GM12801 (cell line): ENCODE data around the gene WIPF1.

ENCODE experiments used
- CTCF ChIP-seq: IDR thresholded peaks from one replicate; pipeline ENCODE4 v1.5.1; 2011; ENCODE audit warnings: control low read depth; ENCODE audit not compliant: insufficient read length; ENCODE audit errors: extremely low read depth

The WIPF1 gene

DNA sequence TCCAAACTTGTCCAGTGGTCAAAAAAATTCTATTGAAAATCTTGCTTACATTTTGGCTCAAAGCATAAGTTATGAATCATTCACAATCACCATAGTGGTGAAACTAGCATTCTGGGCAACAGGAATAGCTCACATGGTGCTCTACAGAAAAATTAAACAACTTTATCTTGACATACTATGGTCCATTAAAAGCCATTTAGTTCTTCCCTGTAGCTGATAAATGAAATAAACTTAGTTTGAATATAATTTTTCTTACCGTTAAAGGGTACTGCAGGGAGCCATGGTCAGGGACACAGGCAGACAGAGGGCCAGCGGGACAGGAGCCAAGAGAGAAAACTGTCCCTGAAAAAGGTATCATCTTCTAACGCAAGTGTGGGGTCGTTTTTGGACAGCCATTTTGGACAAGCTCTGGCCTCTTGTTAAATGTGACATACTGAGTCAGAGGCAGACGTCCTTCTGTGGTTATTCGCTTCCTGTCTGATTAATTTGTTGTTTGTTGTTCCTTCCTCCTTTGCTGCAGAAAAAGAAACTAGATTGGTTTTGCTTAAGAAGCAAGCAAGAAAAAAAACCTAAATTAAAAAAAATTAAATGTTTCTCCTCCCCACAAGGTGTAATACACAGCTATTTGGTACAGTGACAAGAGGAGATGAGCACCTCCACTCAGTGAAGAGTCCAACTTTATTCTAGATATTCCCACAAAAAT is at the start of gene WIPF1:
Gene WIPF1 (minus strand): TSS at position 460 of the 703 bp plus-strand sequence. CDS start 12,231 bp downstream, outside the sequence.
- TF ChIP-seq CTCF, result no peak

GRCh38 chr2:174645296-174645695 is 47.7 kb upstream of the WIPF1 start:
- no peak for TF ChIP-seq CTCF

- no peak for TF ChIP-seq CTCF
Observed at GRCh38 chr2:174644406-174644805, 46.8 kb upstream of the WIPF1 start.

- no peak for TF ChIP-seq CTCF
Observed at GRCh38 chr2:174643356-174643755, 45.8 kb upstream of the WIPF1 start.

DNA sequence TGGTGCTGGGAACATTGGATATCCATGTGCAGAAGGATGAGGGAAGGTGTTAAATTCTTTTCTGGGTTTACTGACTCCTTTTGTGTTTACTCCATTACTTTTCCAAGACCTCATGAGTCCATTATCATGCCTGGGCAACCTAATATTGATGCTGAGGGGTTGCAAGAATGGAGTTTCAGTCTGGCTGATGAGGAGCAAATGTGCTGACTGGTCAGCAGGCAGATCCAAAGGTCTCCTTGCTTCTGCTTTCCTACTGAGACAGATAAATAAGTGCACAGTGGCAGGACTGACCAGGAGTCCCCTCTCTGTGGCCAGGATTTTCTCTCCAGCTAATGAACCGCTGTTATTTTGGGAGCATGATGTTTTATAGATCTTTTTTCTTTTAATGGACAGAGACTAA is 43.6 kb upstream of the WIPF1 start:
- no peak for TF ChIP-seq CTCF

- no peak for TF ChIP-seq CTCF
Observed at GRCh38 chr2:174636987-174637386, 39.4 kb upstream of the WIPF1 start.

DNA sequence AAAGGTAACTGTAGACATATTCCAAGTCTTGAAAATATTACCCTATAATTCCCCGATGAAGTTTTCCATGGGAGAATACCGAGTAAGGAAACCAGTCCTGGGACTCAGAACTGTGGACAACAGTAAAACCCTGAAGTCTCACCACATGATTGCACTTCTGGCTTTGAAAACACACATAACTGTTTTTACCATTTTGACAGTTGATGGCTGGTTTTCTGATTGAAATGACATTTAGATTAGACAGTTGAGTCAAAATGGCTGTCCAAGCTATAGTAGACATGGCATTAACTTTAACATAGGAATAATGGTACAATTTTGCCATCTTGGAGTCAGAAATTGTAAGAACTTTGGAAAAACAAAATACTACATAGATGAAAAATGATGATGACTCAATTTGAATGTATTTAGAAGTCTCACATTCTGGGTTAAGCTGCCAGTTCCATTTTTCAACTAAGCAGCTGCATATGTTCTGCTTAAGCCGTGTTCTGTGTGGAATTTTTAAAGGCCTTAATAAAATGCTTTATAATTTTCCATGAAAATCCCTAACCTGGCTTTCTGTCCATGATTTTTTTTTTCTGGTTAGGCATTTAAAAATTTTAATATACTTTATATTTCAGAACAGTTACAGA is 38.3 kb upstream of the WIPF1 start:
- no peak for TF ChIP-seq CTCF
